Loucy (cell line): ENCODE measurements around the gene CRYBG2.

ENCODE experiments used
- CTCF ChIP-seq: fragments of 200-600 bp; sonication (generic); conservative IDR thresholded peaks from 2 replicates; pipeline ENCODE4 v1.5.1; 2014; ENCODE audit warnings: mild to moderate bottlenecking, antibody characterized with exemption, low read length
- EZH2phosphoT487 ChIP-seq: fragments of 200-600 bp; IDR thresholded peaks from 2 replicates; pipeline ENCODE4 v1.6.1; 2018; ENCODE audit warnings: antibody characterized with exemption, mild to moderate bottlenecking, moderate library complexity, borderline replicate concordance

GRCh38 chr1:26328597-26328996, 25.3 kb downstream of the CRYBG2 start:
- TF ChIP-seq CTCF: no peak
- TF ChIP-seq EZH2phosphoT487: no peak
